HG02571 (cell line): ENCODE data around the gene NR2E1.

Experiments
- ATAC-seq: cut with Tn5 transposase; IDR thresholded peaks from one replicate; pipeline ENCODE4 v1.9.1; 2021; ENCODE audit warnings: mild to moderate bottlenecking, moderate library complexity; ENCODE audit not compliant: unreplicated experiment

Gene NR2E1

GRCh38 chr6:108207013-108207412, 41.2 kb downstream of the NR2E1 start:
- ATAC-seq, result no peak

GRCh38 chr6:108209738-108210137, 43.9 kb downstream of the NR2E1 start:
- no peak for ATAC-seq

GRCh38 chr6:108210556-108210955, 44.7 kb downstream of the NR2E1 start:
- no peak for ATAC-seq

- ATAC-seq, result no peak
Measured at GRCh38 chr6:108211671-108212070, 45.8 kb downstream of the NR2E1 start.

GRCh38 chr6:108222064-108222463, 56.2 kb downstream of the NR2E1 start:
- ATAC-seq, result no peak

GRCh38 chr6:108222504-108222903, 56.7 kb downstream of the NR2E1 start:
- no peak for ATAC-seq

- ATAC-seq, result no peak
Measured at GRCh38 chr6:108227290-108227689, 61.5 kb downstream of the NR2E1 start.

- no peak for ATAC-seq
Measured at GRCh38 chr6:108228416-108228815, 62.6 kb downstream of the NR2E1 start.

- ATAC-seq, result no peak
Measured at GRCh38 chr6:108235127-108235526, 69.3 kb downstream of the NR2E1 start.

GRCh38 chr6:108236791-108237190, 71.0 kb downstream of the NR2E1 start:
- no peak for ATAC-seq

- no peak for ATAC-seq
Measured at GRCh38 chr6:108238322-108238721, 72.5 kb downstream of the NR2E1 start.
